Measurements from ENCODE around the gene TSFM. TPM values are rescaled to one million over a fixed set of nuclear protein-coding genes. Genes with fewer than 3 reads are reported as not detected.
A peak's percentile ranks its signal among the peaks of the same experiment; 100 is the strongest.

The TSFM gene
- total and polyA plus RNA-seq, 2 of the 13 experiments (the other 11 are each of a cell fraction or from before 2014, with no cell fraction given), result 29.8 to 68.3 TPM

GRCh38 chr12:57772429-57773322, 9.9 kb upstream of the TSFM start, which contains the start of gene EEF1AKMT3 (continued):
- TF ChIP-seq, protein P1, sequence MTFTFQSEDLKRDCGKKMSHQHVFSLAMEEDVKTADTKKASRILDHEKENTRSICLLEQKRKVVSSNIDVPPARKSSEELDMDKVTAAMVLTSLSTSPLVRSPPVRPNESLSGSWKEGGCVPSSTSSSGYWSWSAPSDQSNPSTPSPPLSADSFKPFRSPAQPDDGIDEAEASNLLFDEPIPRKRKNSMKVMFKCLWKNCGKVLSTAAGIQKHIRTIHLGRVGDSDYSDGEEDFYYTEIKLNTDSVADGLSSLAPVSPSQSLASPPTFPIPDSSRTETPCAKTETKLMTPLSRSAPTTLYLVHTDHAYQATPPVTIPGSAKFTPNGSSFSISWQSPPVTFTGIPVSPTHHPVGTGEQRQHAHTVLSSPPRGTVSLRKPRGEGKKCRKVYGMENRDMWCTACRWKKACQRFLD (CRISPR knock-in tag; IDR thresholded peaks at IDR 0.05; ENCODE audit: borderline replicate concordance), result 0 out of 2 replicates have a peak, but pooled peaks have one; percentile 11
- TF ChIP-seq ZNF362 (CRISPR knock-in tag; IDR thresholded peaks at IDR 0.05; ENCODE audit: borderline replicate concordance) (no peak), MXI1 (IDR thresholded peaks at IDR 0.05; ENCODE audit: borderline replicate concordance, low read depth, low read length) (no peak; the same call in 2 of the 3 replicates), CAMTA2 (CRISPR knock-in tag; IDR thresholded peaks at IDR 0.05; ENCODE audit: borderline replicate concordance) (no peak), TCF12 (IDR thresholded peaks at IDR 0.05) (no peak), TCF12 (CRISPR knock-in tag; IDR thresholded peaks at IDR 0.05) (0 out of 2 replicates have a peak, but pooled peaks have one; percentile 24), HOXA3 (CRISPR knock-in tag; IDR thresholded peaks at IDR 0.05) (no peak), ZBTB4 (CRISPR knock-in tag; IDR thresholded peaks at IDR 0.05; ENCODE audit: borderline replicate concordance) (0 out of 2 replicates have a peak, but pooled peaks have one; percentile 10), SPEN (CRISPR knock-in tag; IDR thresholded peaks at IDR 0.05; ENCODE audit: low read depth) (no peak), ZNF264 (CRISPR knock-in tag; IDR thresholded peaks at IDR 0.05) (no peak), ZNF619 (CRISPR knock-in tag; IDR thresholded peaks at IDR 0.05) (no peak), ZNF547 (CRISPR knock-in tag; IDR thresholded peaks at IDR 0.05) (peak; percentile 75; the same call in 1 of the 2 replicates), ZNF282 (IDR thresholded peaks at IDR 0.05; ENCODE audit: partially characterized antibody) (no peak), NFIC (IDR thresholded peaks at IDR 0.05; ENCODE audit: low read length) (no peak)
